GM12872 (cell line): ENCODE measurements around the gene PHF2.

Experiments
- CTCF ChIP-seq: IDR thresholded peaks from 3 replicates; pipeline ENCODE4 v1.5.1; 2011; ENCODE audit warnings: low read depth, mild to moderate bottlenecking, low read length, moderate library complexity; ENCODE audit not compliant: insufficient read depth

Gene PHF2

DNA sequence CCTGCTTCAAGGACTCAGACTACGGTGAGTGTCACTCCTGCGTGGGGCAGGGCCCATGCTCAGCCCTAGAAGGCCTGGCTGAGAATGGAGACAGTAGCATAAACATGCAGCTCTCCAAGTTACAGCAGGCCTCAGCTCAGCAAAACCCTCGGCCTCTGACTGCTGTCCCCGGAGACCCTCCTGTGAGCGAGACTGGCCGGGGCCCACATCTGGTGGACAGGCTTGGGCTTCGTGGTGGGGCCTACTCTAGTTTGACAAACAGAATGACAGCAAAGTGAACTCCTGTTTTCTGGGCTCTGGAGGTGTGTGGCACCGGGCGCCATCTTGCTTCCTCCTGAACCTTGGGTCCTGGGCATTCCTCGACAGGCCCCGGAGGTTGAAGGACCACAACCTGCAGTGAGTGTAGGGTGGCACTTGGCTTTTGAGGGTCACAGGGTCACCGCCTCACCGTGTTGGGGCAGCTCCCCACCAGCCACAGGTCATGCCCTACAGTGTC is 97.5 kb downstream of the PHF2 start:
- TF ChIP-seq CTCF, result no peak

DNA sequence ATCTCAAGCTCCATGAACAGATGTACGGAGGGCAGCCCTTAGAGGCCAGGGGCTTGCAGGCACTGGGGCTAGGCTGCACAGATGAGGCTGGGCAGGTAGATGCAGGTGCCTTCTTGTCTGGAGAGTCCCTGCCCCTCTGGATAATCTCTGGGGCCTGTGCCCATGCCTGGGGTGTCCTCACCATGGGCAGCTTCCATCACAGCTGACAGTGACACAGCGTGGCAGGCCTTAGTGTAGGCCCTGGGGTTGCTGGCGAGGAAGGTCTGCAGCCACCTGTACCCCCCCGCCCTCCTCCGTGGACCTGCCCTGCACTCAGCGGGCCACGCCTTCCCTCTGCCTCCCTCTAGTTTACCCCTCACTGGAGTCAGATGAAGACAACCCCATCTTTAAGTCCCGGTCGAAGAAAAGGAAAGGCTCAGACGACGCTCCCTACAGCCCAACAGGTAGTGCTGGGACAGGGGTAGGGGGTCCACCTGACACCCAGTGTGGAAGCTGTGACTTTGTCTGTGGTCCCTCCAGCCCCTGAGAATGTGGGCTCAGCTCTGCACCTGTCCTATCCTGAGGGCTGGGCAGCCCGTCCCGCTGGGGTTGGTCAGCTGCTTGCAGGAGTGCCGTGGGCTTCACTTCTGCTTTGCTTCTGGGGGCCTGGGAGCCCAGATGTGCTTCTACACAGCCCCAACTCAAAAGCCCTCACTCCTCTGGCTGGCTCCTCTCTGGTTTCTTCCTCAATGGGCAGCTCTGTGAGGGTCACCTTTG is 98.4 kb downstream of the PHF2 start:
- TF ChIP-seq CTCF, result no peak

DNA sequence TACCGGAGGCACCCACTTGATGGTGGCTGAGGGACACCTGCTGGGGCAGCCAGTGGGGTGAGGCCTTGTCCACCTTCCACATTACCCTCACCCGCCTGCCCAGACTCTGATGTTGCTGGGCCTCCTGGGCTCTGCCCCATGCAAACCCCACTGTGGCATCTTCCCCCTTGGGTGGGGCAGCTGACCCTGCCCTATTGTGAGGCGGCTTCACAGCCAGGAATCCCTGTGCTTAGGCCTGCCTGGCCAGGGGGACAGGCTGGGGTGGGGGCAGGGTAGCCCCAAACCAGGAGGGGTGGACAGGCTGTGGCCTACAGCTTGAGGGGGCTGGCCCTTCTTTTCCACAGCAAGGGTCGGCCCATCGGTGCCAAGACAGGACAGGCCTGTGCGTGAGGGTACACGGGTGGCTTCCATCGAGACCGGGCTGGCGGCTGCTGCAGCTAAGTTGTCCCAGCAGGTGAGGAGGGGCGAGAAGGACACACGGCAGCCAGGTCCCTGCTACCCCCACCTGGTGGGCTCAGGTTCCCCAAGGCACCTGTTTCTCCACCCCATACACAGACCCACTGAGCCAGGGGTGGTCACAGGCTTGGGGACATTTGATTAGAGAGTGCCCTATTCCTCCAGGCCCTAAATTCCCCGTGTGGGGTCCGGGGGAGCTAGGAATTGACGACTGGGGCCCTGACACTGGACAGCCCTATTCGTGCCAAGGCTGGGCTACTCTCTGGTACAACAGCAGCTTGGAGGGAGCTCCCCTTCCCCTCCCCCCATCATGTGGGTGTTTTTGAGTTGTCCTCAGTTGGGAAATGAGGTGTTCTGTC is 99.2 kb downstream of the PHF2 start:
- no peak for TF ChIP-seq CTCF

- TF ChIP-seq CTCF, result no peak
Observed at GRCh38 chr9:93676310-93677047, 100.1 kb downstream of the PHF2 start.

GRCh38 chr9:93677048-93677571 is 100.7 kb downstream of the PHF2 start:
- TF ChIP-seq CTCF, result no peak

DNA sequence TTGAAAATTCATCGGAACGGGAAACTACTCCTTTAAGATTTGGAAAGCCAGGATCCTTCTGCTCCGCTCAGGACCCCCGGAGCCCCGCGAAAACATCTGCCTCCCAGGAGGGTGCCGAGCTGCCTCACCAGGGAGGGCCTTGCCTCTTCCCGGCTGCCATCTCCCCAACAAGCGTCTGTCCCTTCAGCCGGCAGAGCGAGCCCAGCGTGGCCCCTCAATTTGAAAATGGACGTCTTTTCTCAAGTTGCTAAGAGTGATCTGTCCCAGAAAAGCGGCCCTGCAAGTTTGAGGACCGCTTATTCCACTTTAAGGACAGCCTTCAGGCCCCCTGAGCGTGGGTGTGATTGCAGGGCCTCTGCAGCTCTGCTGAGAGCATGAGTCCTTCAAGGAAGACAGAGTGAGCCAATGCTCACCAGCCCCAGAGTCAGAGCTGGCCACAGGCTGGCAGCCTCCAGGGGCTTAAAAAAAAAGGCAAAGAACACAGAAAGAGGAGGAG is 101.3 kb downstream of the PHF2 start:
- TF ChIP-seq CTCF, result no peak
